Measurements from ENCODE around the gene MICU2. TPM values are rescaled to one million over a fixed set of nuclear protein-coding genes. Genes with fewer than 3 reads are reported as not detected.

MICU2 gene
- total RNA-seq, 1 experiment from 2014 or later = 69.9 TPM

- no peaks in the 10 kb centered on the region for H3K9me3 ChIP-seq (ENCODE audit: low read length)
- no peak overlapping the region for H2AFZ ChIP-seq (ENCODE audit: low read length)
- no peaks in the 10 kb centered on the region for H3K79me2 ChIP-seq (ENCODE audit: low read length)
- no peak overlapping the region for H3K4me3 ChIP-seq (ENCODE audit: low read length)
- ChIA-PET CTCF (no interaction called here), POLR2A (ENCODE audit: unreplicated experiment) (no interaction called here)
- no TSS peak for BruUV-seq (replicated peaks)
- peaks cover 11% of the 10 kb centered on the region for H3K4me1 ChIP-seq (ENCODE audit: insufficient read depth, low read length)
- H3F3A ChIP-seq (ENCODE audit: low read length, unreplicated experiment) = no peaks in the 10 kb centered on the region
- no peak for TF ChIP-seq EZH2phosphoT487 (IDR thresholded peaks at IDR 0.05; ENCODE audit: borderline replicate concordance, low read length)
- TF ChIP-seq CTCF (conservative IDR thresholded peaks at IDR 0.05; ENCODE audit: low read depth, low read length) = no peak
- TF ChIP-seq EZH2 (IDR thresholded peaks at IDR 0.05; ENCODE audit: low read length, unreplicated experiment) = no peak
- intact Hi-C loops (cut with micrococcal nuclease) = no loop called here
- H3K27ac ChIP-seq (ENCODE audit: low read length) = no peak overlapping the region
- no peaks in the 10 kb centered on the region for H3K36me3 ChIP-seq (ENCODE audit: low read depth, low read length)
- no peaks in the 10 kb centered on the region for H3K9me2 ChIP-seq (replicated peaks; ENCODE audit: low read length)
- ATAC-seq (no peak), DNase-seq (no peak)
- H3K4me2 ChIP-seq (ENCODE audit: low read length) = no peak overlapping the region
- H3K27me3 ChIP-seq (ENCODE audit: low read length) = no peaks in the 10 kb centered on the region
- no peaks in the 10 kb centered on the region for H4K20me1 ChIP-seq (ENCODE audit: low read length)
- H3K9ac ChIP-seq (ENCODE audit: low read length) = no peak overlapping the region
These were observed 133.2 kb downstream of the MICU2 start for GRCh38 chr13:21470785-21471184.

GRCh38 chr13:21466527-21466926 is 137.4 kb downstream of the MICU2 start:
- intact Hi-C loops (cut with micrococcal nuclease) = no loop called here
- no peaks in the 10 kb centered on the region for H3K27me3 ChIP-seq (ENCODE audit: low read length)
- H3K9ac ChIP-seq (ENCODE audit: low read length) = no peak overlapping the region
- ChIA-PET CTCF (no interaction called here), POLR2A (ENCODE audit: unreplicated experiment) (no interaction called here)
- no TSS peak for BruUV-seq (replicated peaks)
- H3K4me1 ChIP-seq (ENCODE audit: insufficient read depth, low read length) = peaks cover 21% of the 10 kb centered on the region
- no peak overlapping the region for H3K4me3 ChIP-seq (ENCODE audit: low read length)
- no peaks in the 10 kb centered on the region for H3K36me3 ChIP-seq (ENCODE audit: low read depth, low read length)
- H3K79me2 ChIP-seq (ENCODE audit: low read length) = no peaks in the 10 kb centered on the region
- DNase-seq = no peak
- peak overlapping the region; percentile 80 for H3K4me2 ChIP-seq (ENCODE audit: low read length)
- 0 out of 2 replicates have a peak overlapping the region, but pooled peaks have one; percentile 78 for H2AFZ ChIP-seq (ENCODE audit: low read length)
- no peaks in the 10 kb centered on the region for H3K9me2 ChIP-seq (replicated peaks; ENCODE audit: low read length)
- TF ChIP-seq EZH2phosphoT487 (IDR thresholded peaks at IDR 0.05; ENCODE audit: borderline replicate concordance, low read length) (no peak), CTCF (conservative IDR thresholded peaks at IDR 0.05; ENCODE audit: low read depth, low read length) (no peak), EZH2 (IDR thresholded peaks at IDR 0.05; ENCODE audit: low read length, unreplicated experiment) (no peak)
- H3K9me3 ChIP-seq (ENCODE audit: low read length) = no peaks in the 10 kb centered on the region
- peak overlapping the region; percentile 69 for H3K27ac ChIP-seq (ENCODE audit: low read length)
- ATAC-seq = no peak
- H4K20me1 ChIP-seq (ENCODE audit: low read length) = no peaks in the 10 kb centered on the region
- no peaks in the 10 kb centered on the region for H3F3A ChIP-seq (ENCODE audit: low read length, unreplicated experiment)

GRCh38 chr13:21465710-21466160 is 138.2 kb downstream of the MICU2 start:
- peak overlapping the region; percentile 80 for H3K4me2 ChIP-seq (ENCODE audit: low read length)
- peak overlapping the region; percentile 78 for H2AFZ ChIP-seq (ENCODE audit: low read length)
- peak overlapping the region; percentile 69 for H3K27ac ChIP-seq (ENCODE audit: low read length)
- no TSS peak for BruUV-seq (replicated peaks)
- H3K36me3 ChIP-seq (ENCODE audit: low read depth, low read length) = no peaks in the 10 kb centered on the region
- DNase-seq (peak; percentile 65), ATAC-seq (peak; percentile 95)
- no peak overlapping the region for H3K9ac ChIP-seq (ENCODE audit: low read length)
- POLR2A ChIA-PET (ENCODE audit: unreplicated experiment) = interaction anchor here (0.6 kb wide), 1 partner anchor 290 kb away, joined by 3 read pairs; the partner anchor contains the start of genes MRPL57 and SKA3
- H3K4me3 ChIP-seq (ENCODE audit: low read length) = peak overlapping the region; percentile 44; the same call in 1 of the 2 replicates
- no peaks in the 10 kb centered on the region for H3K9me2 ChIP-seq (replicated peaks; ENCODE audit: low read length)
- peaks cover 21% of the 10 kb centered on the region for H3K4me1 ChIP-seq (ENCODE audit: insufficient read depth, low read length)
- no peak for TF ChIP-seq EZH2phosphoT487 (IDR thresholded peaks at IDR 0.05; ENCODE audit: borderline replicate concordance, low read length)
- no peak for TF ChIP-seq CTCF (conservative IDR thresholded peaks at IDR 0.05; ENCODE audit: low read depth, low read length)
- TF ChIP-seq EZH2 (IDR thresholded peaks at IDR 0.05; ENCODE audit: low read length, unreplicated experiment) = no peak
- H3K9me3 ChIP-seq (ENCODE audit: low read length) = no peaks in the 10 kb centered on the region
- CTCF ChIA-PET = interaction anchor here (0.5 to 0.6 kb wide), 2 partner anchors 9 to 11 kb away, joined by 3 read pairs; no protein-coding TSS in a partner anchor
- H4K20me1 ChIP-seq (ENCODE audit: low read length) = no peaks in the 10 kb centered on the region
- H3K27me3 ChIP-seq (ENCODE audit: low read length) = no peaks in the 10 kb centered on the region
- intact Hi-C loops (cut with micrococcal nuclease) = no loop called here
- no peaks in the 10 kb centered on the region for H3K79me2 ChIP-seq (ENCODE audit: low read length)
- no peaks in the 10 kb centered on the region for H3F3A ChIP-seq (ENCODE audit: low read length, unreplicated experiment)
